SJSA1 (cell line): ENCODE measurements around the gene DCAF4. TPM values are rescaled to one million over a fixed set of nuclear protein-coding genes. Genes with fewer than 3 reads are reported as not detected.
"Not testable (repeated sequence)": the region's sequence is repeated elsewhere in the genome, so short reads cannot be mapped to it uniquely, and the experiment has no call there.

Experiments
- DNase-seq, 2 experiments: peaks; one replicate each; pipeline ENCODE4 v3.0.0-alpha.2; 2015 to 2020; ENCODE audit warnings: low spot score in 2 of 2, low read depth in 1 of 2
- H3K27ac ChIP-seq: fragments of 250-450 bp; sonication (Bioruptor Pico); 2 replicates; pipeline ENCODE4 v1.5.1; 2020; ENCODE audit warnings: mild to moderate bottlenecking, moderate library complexity
- H3K27me3 ChIP-seq: fragments of 250-450 bp; sonication (Bioruptor Pico); replicated peaks from 2 replicates; pipeline ENCODE4 v1.5.1; 2020; ENCODE audit warnings: mild to moderate bottlenecking, moderate library complexity
- H3K36me3 ChIP-seq: fragments of 250-450 bp; sonication (Bioruptor Pico); 2 replicates; pipeline ENCODE4 v1.5.1; 2020; ENCODE audit warnings: mild to moderate bottlenecking
- H3K4me1 ChIP-seq: fragments of 250-450 bp; sonication (Bioruptor Pico); replicated peaks from 2 replicates; pipeline ENCODE4 v1.6.1; 2021; ENCODE audit warnings: mild to moderate bottlenecking
- H3K4me3 ChIP-seq: fragments of 250-450 bp; sonication (Bioruptor Pico); 2 replicates; pipeline ENCODE4 v1.5.1; 2020; ENCODE audit warnings: mild to moderate bottlenecking
- H3K9me3 ChIP-seq: fragments of 250-450 bp; sonication (Bioruptor Pico); replicated peaks from 2 replicates; pipeline ENCODE4 v1.5.1; 2020; ENCODE audit warnings: mild to moderate bottlenecking
- total RNA-seq: library from RNA; depleted of rRNA; stranded (reverse); fragments of >200 nt; shearing (Covaris generic); gene quantifications from 2 replicates; pipeline ENCODE4 v1.2.3, GENCODE V29; 2014

DCAF4 gene
- total RNA-seq, 1 experiment from 2014 or later: 24.2 TPM

GRCh38 chr14:72957213-72957612 is 30.9 kb downstream of the DCAF4 start:
- H3K36me3 ChIP-seq: peaks cover 21% of the 10 kb centered on the region
- H3K27me3 ChIP-seq: no peaks in the 10 kb centered on the region
- no peak overlapping the region for H3K27ac ChIP-seq
- H3K4me3 ChIP-seq: no peak overlapping the region
- H3K4me1 ChIP-seq: no peaks in the 10 kb centered on the region
- no peaks in the 10 kb centered on the region for H3K9me3 ChIP-seq
- no peak for DNase-seq

DNA sequence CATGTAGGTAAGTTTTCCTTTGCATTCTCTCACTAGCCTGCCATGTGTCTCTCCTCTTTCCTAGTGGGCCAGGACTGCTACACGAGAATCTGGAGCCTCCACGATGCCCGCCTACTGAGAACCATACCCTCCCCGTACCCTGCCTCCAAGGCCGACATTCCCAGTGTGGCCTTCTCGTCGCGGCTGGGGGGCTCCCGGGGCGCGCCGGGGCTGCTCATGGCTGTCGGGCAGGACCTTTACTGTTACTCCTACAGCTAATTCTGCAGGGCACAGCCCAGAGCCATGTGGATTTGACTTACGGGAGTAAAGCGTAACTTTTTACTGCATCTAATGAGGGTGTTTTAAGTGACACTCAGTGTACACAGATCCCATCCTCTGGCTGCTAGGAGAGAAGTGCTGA is 32.3 kb downstream of the DCAF4 start:
- DNase-seq: no peak
- H3K27ac ChIP-seq: no peak overlapping the region
- H3K9me3 ChIP-seq: no peaks in the 10 kb centered on the region
- H3K36me3 ChIP-seq: peaks cover 21% of the 10 kb centered on the region
- no peaks in the 10 kb centered on the region for H3K27me3 ChIP-seq
- no peak overlapping the region for H3K4me3 ChIP-seq
- no peaks in the 10 kb centered on the region for H3K4me1 ChIP-seq

GRCh38 chr14:72961016-72961415 is 34.8 kb downstream of the DCAF4 start:
- H3K4me1 ChIP-seq, H3K9me3 ChIP-seq, DNase-seq, H3K4me3 ChIP-seq, H3K27me3 ChIP-seq, H3K27ac ChIP-seq: not testable (repeated sequence)
- peaks cover 15% of the 10 kb centered on the region for H3K36me3 ChIP-seq

GRCh38 chr14:72961579-72962335 is 35.5 kb downstream of the DCAF4 start:
- Histone ChIP-seq H3K36me3 (peaks cover 10% of the 10 kb centered on the region; the same call in 1 of the 2 replicates), H3K4me3 (no peak overlapping the region), H3K9me3 (no peaks in the 10 kb centered on the region), H3K4me1 (no peaks in the 10 kb centered on the region), H3K27me3 (no peaks in the 10 kb centered on the region), H3K27ac (no peak overlapping the region)
- DNase-seq: no peak

- not testable (repeated sequence) for DNase-seq, H3K9me3 ChIP-seq, H3K36me3 ChIP-seq, H3K27ac ChIP-seq, H3K4me1 ChIP-seq, H3K4me3 ChIP-seq, H3K27me3 ChIP-seq
Observed at GRCh38 chr14:72962336-72962754, 36.1 kb downstream of the DCAF4 start.

- DNase-seq: peak; percentile 56 to 61
- Histone ChIP-seq H3K27me3 (no peaks in the 10 kb centered on the region), H3K4me3 (no peak overlapping the region), H3K9me3 (no peaks in the 10 kb centered on the region), H3K4me1 (no peaks in the 10 kb centered on the region), H3K27ac (no peak overlapping the region), H3K36me3 (peaks cover 10% of the 10 kb centered on the region; the same call in 1 of the 2 replicates)
Observed at GRCh38 chr14:72962829-72963312, 36.6 kb downstream of the DCAF4 start.

DNA sequence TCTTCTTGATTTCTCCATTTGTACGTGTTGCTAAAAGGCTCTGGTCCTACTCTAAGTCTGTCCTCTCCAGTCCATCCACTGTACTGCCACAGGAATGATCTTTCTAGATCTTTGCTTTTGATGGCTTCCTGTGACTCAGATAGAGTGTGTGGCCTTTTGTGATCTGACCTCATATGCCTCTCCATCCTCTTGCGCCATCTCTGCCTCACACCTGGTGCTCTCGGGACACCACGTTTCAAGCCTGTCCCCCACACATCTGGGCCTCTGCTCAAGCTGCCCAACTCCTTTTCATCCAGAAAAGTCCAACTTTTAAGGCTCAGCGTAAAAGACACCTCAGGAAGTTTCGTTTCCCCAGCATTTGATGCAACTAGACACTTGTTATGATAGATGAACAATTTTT is 39.0 kb downstream of the DCAF4 start:
- H3K9me3 ChIP-seq: no peaks in the 10 kb centered on the region
- H3K36me3 ChIP-seq: peaks cover 3% of the 10 kb centered on the region; the same call in 1 of the 2 replicates

DNA sequence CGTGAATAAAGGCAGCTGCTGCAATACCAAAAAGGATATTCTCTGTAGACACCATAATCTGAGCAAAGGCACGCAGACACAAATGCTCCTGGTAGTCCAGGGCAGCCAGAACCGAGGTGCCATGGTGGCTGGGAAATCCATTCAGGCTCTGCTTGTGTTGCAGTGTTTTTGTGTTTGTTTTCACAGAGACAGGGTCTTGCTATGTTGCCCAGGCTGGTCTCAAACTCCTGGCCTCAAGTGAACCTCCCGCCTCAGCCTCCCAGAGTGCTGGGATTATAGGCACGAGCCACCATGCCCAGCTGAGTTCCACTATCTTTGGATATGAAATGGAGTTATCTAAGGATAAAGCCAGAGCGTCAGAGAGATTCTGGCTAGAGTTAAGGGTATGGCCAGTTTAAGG is 39.8 kb downstream of the DCAF4 start:
- Histone ChIP-seq H3K36me3 (peaks cover 7% of the 10 kb centered on the region), H3K4me3 (no peak overlapping the region), H3K27me3 (no peaks in the 10 kb centered on the region), H3K9me3 (no peaks in the 10 kb centered on the region), H3K27ac (no peak overlapping the region), H3K4me1 (no peaks in the 10 kb centered on the region)
- no peak for DNase-seq

More for the DNA sequence above, 39.0 kb downstream of the DCAF4 start:
- H3K27ac ChIP-seq: no peak overlapping the region
- H3K4me1 ChIP-seq: no peaks in the 10 kb centered on the region
- H3K4me3 ChIP-seq: no peak overlapping the region
- DNase-seq: no peak
- H3K27me3 ChIP-seq: no peaks in the 10 kb centered on the region

GRCh38 chr14:72968316-72968715 is 42.1 kb downstream of the DCAF4 start:
- Histone ChIP-seq H3K27me3 (no peaks in the 10 kb centered on the region), H3K36me3 (peaks cover 13% of the 10 kb centered on the region), H3K4me1 (no peaks in the 10 kb centered on the region), H3K27ac (no peak overlapping the region), H3K4me3 (no peak overlapping the region), H3K9me3 (no peaks in the 10 kb centered on the region)
- DNase-seq: no peak

DNA sequence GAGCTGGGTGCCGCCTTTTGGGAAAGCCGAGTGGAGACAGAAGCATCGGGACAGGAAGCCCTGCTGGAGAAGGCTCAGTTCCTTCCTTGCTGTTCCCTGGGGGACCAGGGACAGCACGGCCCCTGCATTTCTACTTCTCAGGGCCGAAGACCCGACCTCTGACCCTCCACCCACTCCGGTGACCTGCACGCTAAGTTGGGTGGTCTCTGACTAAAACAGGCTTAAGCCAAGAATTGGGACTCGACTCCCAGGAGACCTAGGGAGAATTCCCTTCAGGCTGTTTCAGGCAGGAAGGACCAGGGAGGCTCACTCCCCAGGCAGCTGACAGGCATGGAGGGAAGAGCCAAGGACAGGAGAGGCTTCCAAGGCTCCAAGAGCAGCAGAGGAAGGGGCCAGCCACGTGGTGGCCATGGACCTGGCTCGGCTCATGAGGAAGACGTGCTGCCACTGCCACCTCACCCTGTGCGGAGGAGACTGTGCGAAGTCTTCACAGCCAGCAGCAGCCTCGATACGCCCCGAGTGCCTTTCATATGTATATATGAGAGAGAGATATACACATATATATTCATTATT is 43.9 kb downstream of the DCAF4 start:
- H3K27me3 ChIP-seq: no peaks in the 10 kb centered on the region
- H3K27ac ChIP-seq: no peak overlapping the region
- peaks cover 30% of the 10 kb centered on the region for H3K36me3 ChIP-seq
- DNase-seq: no peak
- no peak overlapping the region for H3K4me3 ChIP-seq
- no peaks in the 10 kb centered on the region for H3K4me1 ChIP-seq
- no peaks in the 10 kb centered on the region for H3K9me3 ChIP-seq

GRCh38 chr14:72970824-72971434 is 44.7 kb downstream of the DCAF4 start:
- H3K27me3 ChIP-seq: no peaks in the 10 kb centered on the region
- no peaks in the 10 kb centered on the region for H3K9me3 ChIP-seq
- H3K27ac ChIP-seq: no peak overlapping the region
- H3K36me3 ChIP-seq: peaks cover 35% of the 10 kb centered on the region
- no peaks in the 10 kb centered on the region for H3K4me1 ChIP-seq
- DNase-seq: no peak
- no peak overlapping the region for H3K4me3 ChIP-seq

GRCh38 chr14:72974661-72975060 is 48.4 kb downstream of the DCAF4 start:
- Histone ChIP-seq H3K9me3 (no peaks in the 10 kb centered on the region), H3K27me3 (no peaks in the 10 kb centered on the region), H3K36me3 (peaks cover 37% of the 10 kb centered on the region), H3K4me3 (no peak overlapping the region), H3K27ac (no peak overlapping the region), H3K4me1 (no peaks in the 10 kb centered on the region)
- DNase-seq: no peak

- Histone ChIP-seq H3K4me3 (no peak overlapping the region), H3K27ac (no peak overlapping the region), H3K9me3 (no peaks in the 10 kb centered on the region), H3K36me3 (peaks cover 41% of the 10 kb centered on the region), H3K4me1 (no peaks in the 10 kb centered on the region), H3K27me3 (no peaks in the 10 kb centered on the region)
- no peak for DNase-seq
Observed at GRCh38 chr14:72975770-72976169, 49.5 kb downstream of the DCAF4 start.

GRCh38 chr14:72978856-72979255 is 52.6 kb downstream of the DCAF4 start:
- H3K4me1 ChIP-seq: no peaks in the 10 kb centered on the region
- no peak overlapping the region for H3K4me3 ChIP-seq
- DNase-seq: no peak
- H3K27ac ChIP-seq: no peak overlapping the region
- H3K36me3 ChIP-seq: peaks cover 33% of the 10 kb centered on the region
- H3K27me3 ChIP-seq: no peaks in the 10 kb centered on the region
- H3K9me3 ChIP-seq: no peaks in the 10 kb centered on the region
